Left kidney (tissue), 2 donors: ENCODE results near the gene YBX1. TPM values are rescaled to one million over a fixed set of nuclear protein-coding genes. Genes with fewer than 3 reads are reported as not detected.
"Not testable (repeated sequence)": the region's sequence is repeated elsewhere in the genome, so short reads cannot be mapped to it uniquely, and the experiment has no call there.

Experiments used
- DNase-seq: peaks from one replicate; pipeline ENCODE4 v3.0.0-alpha.2; 2013
- polyA plus RNA-seq: library from polyadenylated mRNA; unstranded; fragments of 120-200 nt; gene quantifications from one replicate; pipeline ENCODE4 v1.2.1, GENCODE V29; 2013; ENCODE audit not compliant: insufficient read length

YBX1 gene
- polyA plus RNA-seq, 1 donor = 630 TPM

- no peak for DNase-seq
These were observed 65.8 kb downstream of the YBX1 start for GRCh38 chr1:42748021-42748420.

- DNase-seq = no peak
These were observed 66.5 kb downstream of the YBX1 start for GRCh38 chr1:42748461-42749410.

- DNase-seq = no peak
These were observed 67.8 kb downstream of the YBX1 start for GRCh38 chr1:42750041-42750440.

GRCh38 chr1:42751511-42752070, 69.4 kb downstream of the YBX1 start:
- not testable (repeated sequence) for DNase-seq

- no peak for DNase-seq
These were observed 70.1 kb downstream of the YBX1 start for GRCh38 chr1:42752284-42752683.

GRCh38 chr1:42753070-42753469, 70.9 kb downstream of the YBX1 start:
- DNase-seq = no peak

Other genes starting within 250 kb of the YBX1 start
- 5.1 TPM for gene ZMYND12, start 226.4 kb upstream of the YBX1 start, polyA plus RNA-seq
- gene PPCS, start 225.9 kb upstream of the YBX1 start, polyA plus RNA-seq = 80.4 TPM
- 26.7 TPM for gene CCDC30, start 219.1 kb upstream of the YBX1 start, polyA plus RNA-seq
- 59.6 TPM for gene PPIH, start 24.0 kb upstream of the YBX1 start, polyA plus RNA-seq
- 83.3 TPM for gene CLDN19, start 57.8 kb downstream of the YBX1 start, polyA plus RNA-seq
- 73.6 TPM for gene P3H1, start 84.6 kb downstream of the YBX1 start, polyA plus RNA-seq
- 14.4 TPM for gene C1orf50, start 84.8 kb downstream of the YBX1 start, polyA plus RNA-seq
- 1.3 TPM for gene TMEM269, start 102.6 kb downstream of the YBX1 start, polyA plus RNA-seq
- gene ERMAP, start 134.7 kb downstream of the YBX1 start, polyA plus RNA-seq = 26.7 TPM
- gene SVBP, start 135.0 kb downstream of the YBX1 start, polyA plus RNA-seq = 60.0 TPM
- gene ZNF691, start 164.2 kb downstream of the YBX1 start, polyA plus RNA-seq = 21.2 TPM